GM19239 (cell line): ENCODE results near the gene CD4.

Source experiments
- DNase-seq: peaks from one replicate; pipeline ENCODE4 v3.0.0; 2011; ENCODE audit warnings: low spot score; ENCODE audit not compliant: insufficient read length
- FAIRE-seq: peaks from 2 replicates; lab custom pipeline; 2011; peaks lifted over from hg19 to GRCh38; lab: Jason Lieb, UNC

Gene CD4

GRCh38 chr12:6764011-6764828, 25.1 kb upstream of the CD4 start:
- FAIRE-seq (peak; percentile 100), DNase-seq (peak; percentile 96)

DNA sequence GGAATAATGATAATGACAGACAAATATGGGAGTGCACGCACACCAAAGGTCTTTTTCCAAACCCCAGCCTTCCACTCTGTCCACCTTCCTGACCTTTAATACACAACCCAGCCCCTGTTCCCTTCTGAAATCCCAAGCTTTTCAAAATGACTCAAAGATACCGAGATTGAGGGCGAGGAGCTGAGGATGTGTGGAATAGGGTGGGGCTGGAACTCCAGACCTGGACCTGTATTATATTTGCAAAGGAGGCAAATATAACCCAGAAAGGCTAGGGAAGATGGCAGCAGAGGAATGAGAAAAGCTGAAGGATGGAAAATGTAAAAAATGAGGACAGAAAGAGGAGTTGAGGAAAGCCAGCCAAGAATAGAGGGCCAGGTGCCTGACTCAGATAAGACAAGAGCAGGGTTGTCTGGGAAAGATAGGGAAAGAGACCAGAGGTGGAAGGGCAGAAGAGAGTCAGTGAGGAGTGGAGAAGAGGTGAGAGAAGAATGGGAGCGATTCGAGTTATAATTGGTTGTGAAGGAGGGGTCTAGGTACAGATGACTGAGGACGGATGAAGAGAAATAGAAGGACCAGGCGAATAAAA, 24.2 kb upstream of the CD4 start:
- DNase-seq, result no peak

GRCh38 chr12:6765634-6766581, 23.4 kb upstream of the CD4 start, which contains the start of gene PTMS:
TSS of gene PTMS (plus strand) at chr12:6766363. CDS start at chr12:6766706, 343 bp downstream.
- FAIRE-seq, result peak; percentile 11
- peak; percentile 46 for DNase-seq

More for the DNA sequence above, 24.2 kb upstream of the CD4 start:
- peak; percentile 73 for FAIRE-seq

DNA sequence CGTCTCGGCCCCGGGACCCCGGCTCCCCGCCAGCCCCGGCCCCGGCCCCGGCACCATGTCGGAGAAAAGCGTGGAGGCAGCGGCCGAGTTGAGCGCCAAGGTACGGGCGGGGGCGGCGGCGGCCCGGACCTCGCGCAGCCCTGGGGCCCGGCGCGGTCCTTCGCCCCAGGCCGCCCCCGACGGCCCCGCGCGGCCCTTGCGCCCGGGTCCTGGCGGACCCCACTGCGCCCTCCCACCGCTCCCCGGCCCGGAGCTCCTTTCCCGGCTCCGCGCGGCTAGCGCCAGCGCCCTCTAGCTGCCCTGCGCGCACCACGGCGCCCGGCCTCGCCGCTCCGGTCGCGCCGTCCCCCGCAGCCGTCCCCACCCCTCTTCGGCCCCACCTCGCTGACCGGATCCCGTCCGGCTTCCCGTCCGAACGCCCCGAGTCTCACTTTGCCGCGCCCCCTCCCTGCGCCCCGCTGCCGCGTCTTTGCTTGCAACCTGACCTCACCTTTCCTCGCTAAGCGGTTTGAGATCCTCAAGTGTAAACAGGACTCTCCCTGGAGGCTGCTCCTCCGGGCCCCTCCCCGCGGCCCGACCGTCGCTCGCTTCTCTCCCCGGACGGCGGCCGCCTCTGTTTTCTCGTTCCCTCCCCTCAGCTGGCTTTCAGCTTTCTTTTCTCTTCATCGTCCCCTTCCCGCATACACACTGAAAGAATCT, 22.5 kb upstream of the CD4 start:
- DNase-seq (peak; percentile 74), FAIRE-seq (peak; percentile 67)

- no peak for DNase-seq
- no peak for FAIRE-seq
Measured at GRCh38 chr12:6767353-6768319, 21.7 kb upstream of the CD4 start.

GRCh38 chr12:6768437-6768914, 20.9 kb upstream of the CD4 start:
- FAIRE-seq, result no peak
- no peak for DNase-seq

GRCh38 chr12:6768990-6769389, 20.3 kb upstream of the CD4 start:
- FAIRE-seq (no peak), DNase-seq (no peak)

GRCh38 chr12:6769666-6770065, 19.7 kb upstream of the CD4 start:
- FAIRE-seq (no peak), DNase-seq (no peak)

GRCh38 chr12:6770094-6770493, 19.2 kb upstream of the CD4 start:
- DNase-seq, result no peak
- FAIRE-seq, result no peak

- no peak for FAIRE-seq
- no peak for DNase-seq
Measured at GRCh38 chr12:6770600-6770999, 18.7 kb upstream of the CD4 start.

- no peak for DNase-seq
- no peak for FAIRE-seq
Measured at GRCh38 chr12:6771091-6771495, 18.2 kb upstream of the CD4 start.

GRCh38 chr12:6771509-6772330, 17.6 kb upstream of the CD4 start:
- no peak for DNase-seq
- peak; percentile 53 for FAIRE-seq

GRCh38 chr12:6772331-6772695, 17.0 kb upstream of the CD4 start, which contains the start of gene LAG3:
TSS of gene LAG3 (plus strand) at chr12:6772520. CDS start at chr12:6772853, 333 bp downstream.
- peak; percentile 70 for DNase-seq
- no peak for FAIRE-seq

DNA sequence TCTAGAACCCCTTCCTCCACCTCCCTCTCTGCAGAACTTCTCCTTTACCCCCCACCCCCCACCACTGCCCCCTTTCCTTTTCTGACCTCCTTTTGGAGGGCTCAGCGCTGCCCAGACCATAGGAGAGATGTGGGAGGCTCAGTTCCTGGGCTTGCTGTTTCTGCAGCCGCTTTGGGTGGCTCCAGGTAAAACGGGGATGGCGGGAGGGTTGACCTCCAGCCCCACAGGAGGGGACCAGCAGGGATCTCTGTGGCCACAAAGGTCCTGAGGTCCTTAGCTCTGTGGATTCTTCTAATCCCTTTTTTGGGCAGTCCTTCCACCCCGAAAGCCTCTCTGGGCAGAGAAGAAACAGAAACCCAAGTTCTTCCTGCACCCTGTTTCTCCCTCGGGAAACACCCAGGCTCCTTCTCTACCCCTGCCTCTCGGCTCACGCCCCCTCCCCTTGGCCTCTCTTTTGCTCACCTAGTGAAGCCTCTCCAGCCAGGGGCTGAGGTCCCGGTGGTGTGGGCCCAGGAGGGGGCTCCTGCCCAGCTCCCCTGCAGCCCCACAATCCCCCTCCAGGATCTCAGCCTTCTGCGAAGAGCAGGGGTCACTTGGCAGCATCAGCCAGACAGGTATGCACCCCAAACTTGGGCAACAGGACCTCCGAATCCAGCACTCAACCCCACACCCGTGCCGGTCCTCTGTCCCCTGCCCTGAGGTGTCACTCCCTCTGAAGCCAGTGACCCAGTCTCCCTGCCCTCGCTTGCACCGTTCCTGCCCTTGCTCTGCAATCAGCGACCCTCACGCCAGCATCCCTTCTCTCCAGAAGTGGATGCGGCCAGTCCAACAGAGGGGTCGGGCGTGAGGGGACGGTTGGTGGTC, 16.4 kb upstream of the CD4 start:
- DNase-seq (peak; percentile 70), FAIRE-seq (peak; percentile 91)

DNA sequence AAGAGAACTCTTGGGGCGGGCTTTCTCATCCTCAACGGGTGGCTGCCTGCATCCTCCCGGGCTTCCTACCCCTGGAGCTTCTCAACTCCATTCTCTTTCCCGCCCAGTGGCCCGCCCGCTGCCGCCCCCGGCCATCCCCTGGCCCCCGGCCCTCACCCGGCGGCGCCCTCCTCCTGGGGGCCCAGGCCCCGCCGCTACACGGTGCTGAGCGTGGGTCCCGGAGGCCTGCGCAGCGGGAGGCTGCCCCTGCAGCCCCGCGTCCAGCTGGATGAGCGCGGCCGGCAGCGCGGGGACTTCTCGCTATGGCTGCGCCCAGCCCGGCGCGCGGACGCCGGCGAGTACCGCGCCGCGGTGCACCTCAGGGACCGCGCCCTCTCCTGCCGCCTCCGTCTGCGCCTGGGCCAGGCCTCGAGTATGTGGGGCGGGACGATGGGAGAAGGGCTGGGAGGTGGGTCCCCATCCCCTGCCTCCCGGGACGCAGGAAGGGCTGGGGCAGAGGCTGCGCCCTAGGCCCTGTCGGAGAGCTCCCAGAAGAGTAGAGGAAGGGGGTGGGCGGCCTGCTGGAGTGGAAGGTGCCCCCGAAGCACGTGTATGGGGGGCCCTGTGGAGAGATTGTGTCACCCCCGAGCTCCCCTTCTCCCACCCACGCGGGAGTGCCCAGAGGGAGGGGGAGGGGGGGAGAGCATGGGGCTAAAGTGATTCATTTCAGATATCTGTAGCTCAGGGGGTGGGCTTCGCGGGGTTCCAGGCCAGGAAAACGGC, 15.6 kb upstream of the CD4 start:
- no peak for DNase-seq

GRCh38 chr12:6774499-6775062, 14.7 kb upstream of the CD4 start:
- FAIRE-seq (no peak), DNase-seq (no peak)

More for the DNA sequence above, 15.6 kb upstream of the CD4 start:
- peak; percentile 48 for FAIRE-seq
